ENCODE data around the gene GRIK2. TPM values are rescaled to one million over a fixed set of nuclear protein-coding genes. Genes with fewer than 3 reads are reported as not detected.

GRIK2 gene
- total RNA-seq, 1 experiment from 2014 or later = 0.55 TPM

DNA sequence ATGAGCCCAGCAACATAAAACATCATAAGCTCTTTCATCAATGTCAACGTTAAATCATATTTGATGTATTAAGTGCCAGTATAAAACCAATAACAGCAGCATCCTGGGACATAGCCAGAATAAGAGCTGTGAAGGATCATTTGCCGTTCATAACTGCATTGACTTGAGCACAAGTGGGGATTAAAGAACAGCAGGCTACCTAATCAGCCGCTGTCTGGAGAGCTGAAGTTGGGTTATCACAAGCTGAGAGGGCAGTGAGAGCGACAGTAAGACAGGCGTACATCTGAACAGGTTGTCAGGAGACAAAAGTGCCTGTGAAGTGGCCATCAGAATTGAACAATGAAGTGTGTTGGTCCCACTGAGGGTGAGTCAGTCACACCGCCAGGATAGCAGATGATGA is 269.6 kb downstream of the GRIK2 start:
- H4K20me1 ChIP-seq (ENCODE audit: low read length) = no peaks in the 10 kb centered on the region
- H3K27ac ChIP-seq (ENCODE audit: low read length) = no peak overlapping the region
- CTCF ChIA-PET = no interaction called here
- no peak overlapping the region for H2AFZ ChIP-seq (ENCODE audit: low read length)
- no peak for TF ChIP-seq EZH2phosphoT487 (IDR thresholded peaks at IDR 0.05; ENCODE audit: borderline replicate concordance, low read length)
- TF ChIP-seq CTCF (conservative IDR thresholded peaks at IDR 0.05; ENCODE audit: low read depth, low read length) = no peak
- TF ChIP-seq EZH2 (IDR thresholded peaks at IDR 0.05; ENCODE audit: low read length, unreplicated experiment) = no peak
- BruUV-seq (replicated peaks) = no TSS peak
- H3K9me2 ChIP-seq (replicated peaks; ENCODE audit: low read length) = no peaks in the 10 kb centered on the region
- no peak for ATAC-seq
- H3K4me3 ChIP-seq (ENCODE audit: low read length) = no peak overlapping the region
- H3F3A ChIP-seq (ENCODE audit: low read length, unreplicated experiment) = no peaks in the 10 kb centered on the region
- no peak for DNase-seq
- POLR2A ChIA-PET (ENCODE audit: unreplicated experiment) = no interaction called here
- H3K4me2 ChIP-seq (ENCODE audit: low read length) = no peak overlapping the region
- no peaks in the 10 kb centered on the region for H3K79me2 ChIP-seq (ENCODE audit: low read length)
- intact Hi-C loops (cut with micrococcal nuclease) = loop anchor here (10.0 kb wide), 1 partner anchor 548 kb away; no protein-coding TSS in a partner anchor
- no peaks in the 10 kb centered on the region for H3K9me3 ChIP-seq (ENCODE audit: low read length)
- no peak overlapping the region for H3K9ac ChIP-seq (ENCODE audit: low read length)
- H3K27me3 ChIP-seq (ENCODE audit: low read length) = no peaks in the 10 kb centered on the region
- peaks cover 19% of the 10 kb centered on the region for H3K4me1 ChIP-seq (ENCODE audit: insufficient read depth, low read length)
- H3K36me3 ChIP-seq (ENCODE audit: low read depth, low read length) = no peaks in the 10 kb centered on the region

DNA sequence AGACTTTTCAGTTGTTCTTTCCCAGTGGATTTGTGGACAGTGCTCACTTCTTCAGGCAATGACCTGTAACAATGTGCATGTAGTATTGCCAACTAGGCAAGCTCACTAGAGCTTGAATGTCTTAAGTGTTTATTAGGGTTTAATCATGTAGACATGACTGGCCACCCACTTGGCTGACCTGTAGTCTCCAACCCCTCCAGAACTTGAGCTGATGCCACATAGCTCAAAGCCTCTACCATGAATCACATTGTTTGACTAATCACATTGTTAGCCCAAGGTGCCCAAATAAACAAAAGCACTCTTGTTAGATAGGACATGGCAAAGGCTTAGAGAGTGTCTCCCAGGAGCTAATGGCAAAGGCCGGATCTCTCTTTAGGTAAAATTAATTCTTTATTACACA is 272.7 kb downstream of the GRIK2 start:
- BruUV-seq (replicated peaks) = no TSS peak
- Histone ChIP-seq H4K20me1 (ENCODE audit: low read length) (no peaks in the 10 kb centered on the region), H3K9me3 (ENCODE audit: low read length) (no peaks in the 10 kb centered on the region), H3K9ac (ENCODE audit: low read length) (no peak overlapping the region), H3K4me1 (ENCODE audit: insufficient read depth, low read length) (peaks cover 19% of the 10 kb centered on the region), H3K4me3 (ENCODE audit: low read length) (0 out of 2 replicates have a peak overlapping the region, but pooled peaks have one; percentile 23), H2AFZ (ENCODE audit: low read length) (no peak overlapping the region), H3F3A (ENCODE audit: low read length, unreplicated experiment) (no peaks in the 10 kb centered on the region), H3K27me3 (ENCODE audit: low read length) (no peaks in the 10 kb centered on the region), H3K9me2 (replicated peaks; ENCODE audit: low read length) (no peaks in the 10 kb centered on the region), H3K27ac (ENCODE audit: low read length) (peak overlapping the region; percentile 56), H3K79me2 (ENCODE audit: low read length) (no peaks in the 10 kb centered on the region), H3K36me3 (ENCODE audit: low read depth, low read length) (no peaks in the 10 kb centered on the region), H3K4me2 (ENCODE audit: low read length) (peak overlapping the region; percentile 54)
- POLR2A ChIA-PET (ENCODE audit: unreplicated experiment) = interaction anchor here (0.6 kb wide), 2 partner anchors 34 to 585 kb away, joined by 3 to 4 read pairs; no protein-coding TSS in a partner anchor
- intact Hi-C loops (cut with micrococcal nuclease) = loop anchor here (1.0 to 10.0 kb wide), 4 partner anchors 56 to 551 kb away; partner anchors contain the start of gene GRIK2
- CTCF ChIA-PET = no interaction called here
- DNase-seq = peak; percentile 90
- TF ChIP-seq EZH2phosphoT487 (IDR thresholded peaks at IDR 0.05; ENCODE audit: borderline replicate concordance, low read length) (no peak), CTCF (conservative IDR thresholded peaks at IDR 0.05; ENCODE audit: low read depth, low read length) (no peak), EZH2 (IDR thresholded peaks at IDR 0.05; ENCODE audit: low read length, unreplicated experiment) (no peak)
- peak; percentile 94 for ATAC-seq

DNA sequence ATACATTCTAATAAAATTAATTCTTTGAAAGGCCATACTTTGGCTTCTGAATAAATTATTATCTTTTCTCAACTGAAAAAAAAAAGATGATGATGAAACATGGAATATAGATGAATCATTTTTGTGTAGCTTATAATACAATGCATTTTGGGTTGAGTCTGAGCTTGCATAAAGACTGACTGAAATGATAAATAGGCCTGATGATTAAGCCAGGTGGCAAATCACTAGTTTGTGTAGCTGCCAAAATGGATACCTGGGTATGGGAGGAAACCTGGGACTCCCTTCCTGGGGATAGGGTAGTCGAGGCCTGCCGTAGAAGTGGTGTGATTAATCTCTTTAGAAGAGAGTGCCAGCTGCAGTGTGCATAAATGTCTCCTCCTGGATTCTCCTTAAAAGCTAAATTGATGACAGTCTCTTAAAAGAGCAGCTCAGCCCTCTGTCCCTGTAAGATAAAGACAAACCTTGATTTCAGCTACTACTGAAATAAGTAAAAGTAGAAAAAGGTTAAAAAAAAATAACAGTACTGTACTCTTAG is 275.1 kb downstream of the GRIK2 start:
- CTCF ChIA-PET = no interaction called here
- Histone ChIP-seq H3K9me3 (ENCODE audit: low read length) (no peaks in the 10 kb centered on the region), H3K9me2 (replicated peaks; ENCODE audit: low read length) (no peaks in the 10 kb centered on the region), H3K4me3 (ENCODE audit: low read length) (no peak overlapping the region), H3K27me3 (ENCODE audit: low read length) (no peaks in the 10 kb centered on the region), H3K9ac (ENCODE audit: low read length) (no peak overlapping the region), H3K4me1 (ENCODE audit: insufficient read depth, low read length) (peaks cover 19% of the 10 kb centered on the region), H3K27ac (ENCODE audit: low read length) (no peak overlapping the region), H3K79me2 (ENCODE audit: low read length) (no peaks in the 10 kb centered on the region), H4K20me1 (ENCODE audit: low read length) (no peaks in the 10 kb centered on the region), H2AFZ (ENCODE audit: low read length) (no peak overlapping the region), H3K4me2 (ENCODE audit: low read length) (no peak overlapping the region), H3K36me3 (ENCODE audit: low read depth, low read length) (no peaks in the 10 kb centered on the region), H3F3A (ENCODE audit: low read length, unreplicated experiment) (no peaks in the 10 kb centered on the region)
- intact Hi-C loops (cut with micrococcal nuclease) = loop anchor here (5.0 to 10.0 kb wide), 2 partner anchors 54 to 554 kb away; no protein-coding TSS in a partner anchor
- POLR2A ChIA-PET (ENCODE audit: unreplicated experiment) = no interaction called here
- TF ChIP-seq CTCF (conservative IDR thresholded peaks at IDR 0.05; ENCODE audit: low read depth, low read length) (no peak), EZH2 (IDR thresholded peaks at IDR 0.05; ENCODE audit: low read length, unreplicated experiment) (no peak), EZH2phosphoT487 (IDR thresholded peaks at IDR 0.05; ENCODE audit: borderline replicate concordance, low read length) (no peak)
- no peak for DNase-seq
- BruUV-seq (replicated peaks) = no TSS peak
- ATAC-seq = no peak
